ENCODE measurements around the gene ARHGEF19.

- TF ChIP-seq, protein P1, sequence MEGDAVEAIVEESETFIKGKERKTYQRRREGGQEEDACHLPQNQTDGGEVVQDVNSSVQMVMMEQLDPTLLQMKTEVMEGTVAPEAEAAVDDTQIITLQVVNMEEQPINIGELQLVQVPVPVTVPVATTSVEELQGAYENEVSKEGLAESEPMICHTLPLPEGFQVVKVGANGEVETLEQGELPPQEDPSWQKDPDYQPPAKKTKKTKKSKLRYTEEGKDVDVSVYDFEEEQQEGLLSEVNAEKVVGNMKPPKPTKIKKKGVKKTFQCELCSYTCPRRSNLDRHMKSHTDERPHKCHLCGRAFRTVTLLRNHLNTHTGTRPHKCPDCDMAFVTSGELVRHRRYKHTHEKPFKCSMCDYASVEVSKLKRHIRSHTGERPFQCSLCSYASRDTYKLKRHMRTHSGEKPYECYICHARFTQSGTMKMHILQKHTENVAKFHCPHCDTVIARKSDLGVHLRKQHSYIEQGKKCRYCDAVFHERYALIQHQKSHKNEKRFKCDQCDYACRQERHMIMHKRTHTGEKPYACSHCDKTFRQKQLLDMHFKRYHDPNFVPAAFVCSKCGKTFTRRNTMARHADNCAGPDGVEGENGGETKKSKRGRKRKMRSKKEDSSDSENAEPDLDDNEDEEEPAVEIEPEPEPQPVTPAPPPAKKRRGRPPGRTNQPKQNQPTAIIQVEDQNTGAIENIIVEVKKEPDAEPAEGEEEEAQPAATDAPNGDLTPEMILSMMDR (IDR thresholded peaks at IDR 0.05): no peak
- TF ChIP-seq POLR2A (IDR thresholded peaks at IDR 0.05; ENCODE audit: low read depth): no peak
- TF ChIP-seq EP300 (IDR thresholded peaks at IDR 0.05): no peak
Observed at GRCh38 chr1:16166117-16166516, 46.3 kb downstream of the ARHGEF19 start.
